ENCODE results near the gene MMP17. TPM values are rescaled to one million over a fixed set of nuclear protein-coding genes. Genes with fewer than 3 reads are reported as not detected.
A peak's percentile ranks its signal among the peaks of the same experiment; 100 is the strongest.

Gene MMP17
- total RNA-seq, 3 donors from 2014 or later, result 2.9 to 18.6 (median 4.7) TPM

GRCh38 chr12:131830335-131830913 lies 2.2 kb downstream of the MMP17 start:
- Histone ChIP-seq H3K4me3 (peak overlapping the region; percentile 56 to 83 (median 59)), H3K9me3 (no peaks in the 10 kb centered on the region), H3K36me3 (no peaks in the 10 kb centered on the region), H3K4me1 (peaks cover 10 to 11% of the 10 kb centered on the region in 2 donors), H3K27ac (peak overlapping the region; percentile 54 to 91), H3K27me3 (no peaks in the 10 kb centered on the region)
- DNase-seq (ENCODE audit: low spot score in 2 of 2), result peak; percentile 50 to 79
- peak in 2 of 3 donors; percentile 18 to 33 for TF ChIP-seq CTCF (IDR thresholded peaks at IDR 0.05)
- TF ChIP-seq POLR2AphosphoS5 (IDR thresholded peaks at IDR 0.05), result no peak
- TF ChIP-seq POLR2A (IDR thresholded peaks at IDR 0.05), result no peak
- intact Hi-C loops (cut with DNase I; ENCODE audit: low total_unique reads), result no loop called here

GRCh38 chr12:131830914-131831571 lies 2.9 kb downstream of the MMP17 start:
- DNase-seq (ENCODE audit: low spot score in 2 of 2), result no peak
- H3K4me1 ChIP-seq, result peaks cover 10 to 11% of the 10 kb centered on the region in 2 donors
- no peak for TF ChIP-seq POLR2AphosphoS5 (IDR thresholded peaks at IDR 0.05)
- TF ChIP-seq CTCF (IDR thresholded peaks at IDR 0.05), result no peak
- H3K36me3 ChIP-seq, result no peaks in the 10 kb centered on the region
- H3K9me3 ChIP-seq, result no peaks in the 10 kb centered on the region
- H3K27ac ChIP-seq, result peak overlapping the region; percentile 55 to 91
- intact Hi-C loops (cut with DNase I; ENCODE audit: low total_unique reads), result no loop called here
- H3K27me3 ChIP-seq, result no peaks in the 10 kb centered on the region
- H3K4me3 ChIP-seq, result peak overlapping the region; percentile 56 to 83 (median 59)

- peak overlapping the region; percentile 56 to 83 (median 59) for H3K4me3 ChIP-seq
- intact Hi-C loops (cut with DNase I; ENCODE audit: low total_unique reads), result no loop called here
- no peak for DNase-seq (ENCODE audit: low spot score in 2 of 2)
Observed at GRCh38 chr12:131831635-131832041, 3.4 kb downstream of the MMP17 start.

GRCh38 chr12:131832321-131833231 lies 4.4 kb downstream of the MMP17 start:
- no peaks in the 10 kb centered on the region for H3K36me3 ChIP-seq
- H3K27me3 ChIP-seq, result no peaks in the 10 kb centered on the region
- intact Hi-C loops (cut with DNase I; ENCODE audit: low total_unique reads), result no loop called here
- H3K4me3 ChIP-seq, result peak overlapping the region; percentile 39 to 83 (median 59)
- H3K4me1 ChIP-seq, result peaks cover 9 to 10% of the 10 kb centered on the region in 2 donors
- DNase-seq (ENCODE audit: low spot score in 2 of 2), result peak in 1 of 2 donors; percentile 72
- no peak for TF ChIP-seq POLR2AphosphoS5 (IDR thresholded peaks at IDR 0.05)
- TF ChIP-seq POLR2A (IDR thresholded peaks at IDR 0.05), result no peak
- no peak for TF ChIP-seq CTCF (IDR thresholded peaks at IDR 0.05)
- peak overlapping the region; percentile 60 to 89 for H3K27ac ChIP-seq
- H3K9me3 ChIP-seq, result no peaks in the 10 kb centered on the region

More at GRCh38 chr12:131831635-131832041, 3.4 kb downstream of the MMP17 start:
- TF ChIP-seq POLR2AphosphoS5 (IDR thresholded peaks at IDR 0.05) (no peak), POLR2A (IDR thresholded peaks at IDR 0.05) (no peak), CTCF (IDR thresholded peaks at IDR 0.05) (no peak)
- H3K27me3 ChIP-seq, result no peaks in the 10 kb centered on the region
- H3K9me3 ChIP-seq, result no peaks in the 10 kb centered on the region
- H3K36me3 ChIP-seq, result no peaks in the 10 kb centered on the region
- peaks cover 10 to 11% of the 10 kb centered on the region in 2 donors for H3K4me1 ChIP-seq
- H3K27ac ChIP-seq, result peak overlapping the region; percentile 55 to 91

All from breast epithelium (tissue), 4 donors.